HG03439 (cell line): Measurements from ENCODE around the gene TRAPPC13.
"Not testable (repeated sequence)": the region's sequence is repeated elsewhere in the genome, so short reads cannot be mapped to it uniquely, and the experiment has no call there.

Experiments
- ATAC-seq: cut with Tn5 transposase; IDR thresholded peaks from one replicate; pipeline ENCODE4 v1.9.1; 2021; ENCODE audit warnings: mild to moderate bottlenecking, moderate library complexity; ENCODE audit not compliant: unreplicated experiment

Gene TRAPPC13

GRCh38 chr5:65674749-65675148 lies 49.9 kb downstream of the TRAPPC13 start:
- no peak for ATAC-seq

GRCh38 chr5:65676056-65676455 lies 51.2 kb downstream of the TRAPPC13 start:
- ATAC-seq = not testable (repeated sequence)

GRCh38 chr5:65682148-65682547 lies 57.3 kb downstream of the TRAPPC13 start:
- no peak for ATAC-seq

- no peak for ATAC-seq
Measured at GRCh38 chr5:65693121-65693520, 68.3 kb downstream of the TRAPPC13 start.

GRCh38 chr5:65695162-65695755 lies 70.4 kb downstream of the TRAPPC13 start:
- ATAC-seq = no peak

- no peak for ATAC-seq
Measured at GRCh38 chr5:65695896-65696295, 71.1 kb downstream of the TRAPPC13 start.

GRCh38 chr5:65696892-65697291 lies 72.1 kb downstream of the TRAPPC13 start:
- ATAC-seq = no peak

- ATAC-seq = no peak
Measured at GRCh38 chr5:65699338-65699737, 74.5 kb downstream of the TRAPPC13 start.

- ATAC-seq = no peak
Measured at GRCh38 chr5:65702036-65702435, 77.2 kb downstream of the TRAPPC13 start.

GRCh38 chr5:65704621-65705239 lies 79.9 kb downstream of the TRAPPC13 start:
- no peak for ATAC-seq

GRCh38 chr5:65707663-65708062 lies 82.8 kb downstream of the TRAPPC13 start:
- no peak for ATAC-seq

GRCh38 chr5:65708145-65708544 lies 83.3 kb downstream of the TRAPPC13 start:
- ATAC-seq = no peak
